H1 (cell line): ENCODE data around the gene MRM1. TPM values are rescaled to one million over a fixed set of nuclear protein-coding genes. Genes with fewer than 3 reads are reported as not detected.

Experiments used
- CHD7 ChIP-seq: fragments of 300-600 bp; sonication (generic); IDR thresholded peaks from 2 replicates; pipeline ENCODE4 v1.7.1; 2012; ENCODE audit warnings: low read length, moderate library complexity, mild to moderate bottlenecking, inconsistent platforms; ENCODE audit not compliant: insufficient replicate concordance
- CREB1 ChIP-seq: IDR thresholded peaks from 2 replicates; pipeline ENCODE4 v1.6.1; 2012; ENCODE audit warnings: inconsistent platforms
- JUND ChIP-seq: IDR thresholded peaks from 2 replicates; pipeline ENCODE4 v1.6.1; 2011; ENCODE audit warnings: mild to moderate bottlenecking, improper control_type of control experiment, low read length
- KDM1A ChIP-seq: fragments of 200-600, 300-600 bp; sonication (generic); IDR thresholded peaks from 2 replicates; pipeline ENCODE4 v1.7.1; 2016; ENCODE audit warnings: mild to moderate bottlenecking, low read length, borderline replicate concordance
- MAFK ChIP-seq: IDR thresholded peaks from 2 replicates; pipeline ENCODE4 v1.6.1; 2012; ENCODE audit warnings: low read depth, mild to moderate bottlenecking, improper control_type of control experiment, low read length
- POLR2A ChIP-seq, 2 experiments: IDR thresholded peaks; 1 replicate in 1 of 2; 2 replicates in 1 of 2; pipeline ENCODE4 v1.6.1; 2011; ENCODE audit warnings: low read depth in 2 of 2, low read length in 2 of 2, mild to moderate bottlenecking in 2 of 2; ENCODE audit errors: control extremely low read depth in 1 of 2
- POLR2AphosphoS5 ChIP-seq: IDR thresholded peaks from 2 replicates; pipeline ENCODE4 v1.6.1; 2011; ENCODE audit warnings: low read depth, low read length
- SIRT6 ChIP-seq: IDR thresholded peaks from one replicate; pipeline ENCODE4 v1.7.1; 2012; ENCODE audit warnings: low read length, inconsistent platforms
- SRF ChIP-seq: IDR thresholded peaks from 2 replicates; pipeline ENCODE4 v1.6.1; 2011; ENCODE audit warnings: mild to moderate bottlenecking, low read depth, low read length, moderate library complexity
- SUZ12 ChIP-seq: fragments of 200-600 bp; sonication (generic); IDR thresholded peaks from 2 replicates; pipeline ENCODE4 v1.6.1; 2012; ENCODE audit warnings: mild to moderate bottlenecking, inconsistent platforms, low read length, moderate library complexity, mixed read lengths
- USF2 ChIP-seq: IDR thresholded peaks from 2 replicates; pipeline ENCODE4 v1.6.1; 2011; ENCODE audit warnings: low read length, improper control_type of control experiment
- polyA plus RNA-seq, 7 experiments: library from polyadenylated mRNA; depleted of rRNA in 3 of 7; stranded (reverse) in 5 of 7; unstranded in 2 of 7; fragments of >200 nt in 5 of 7; fragments of 200-250 nt in 2 of 7; gene quantifications; 1 replicate in 5 of 7; 2 replicates in 1 of 7; 4 replicates in 1 of 7; pipeline versions ENCODE4 v1.2.1 to v1.2.3, GENCODE V29; 2011 to 2013; ENCODE audit warnings: missing spikeins in 2 of 7, mixed read lengths in 2 of 7
- total RNA-seq: library from RNA; stranded (reverse); fragmentation: NEBNext Ultra II Directional; extraction: Animal tissue kit (Norgen Biotek cat#: 25700); gene quantifications from 2 replicates; pipeline ENCODE4 v1.2.1, GENCODE V29; 2021

Gene MRM1
- total and polyA plus RNA-seq, 2 of the 8 experiments (the other 6 are each of a cell fraction or from before 2014, with no cell fraction given) = 9.9 to 11.2 TPM

- TF ChIP-seq CHD7 (no peak), SRF (no peak), KDM1A (no peak), CREB1 (no peak), JUND (no peak), POLR2A (IDR thresholded peaks at IDR 0.05; ENCODE audit: control extremely low read depth in 1 of 2, low read depth in 2 of 2, low read length in 2 of 2) (no peak), USF2 (no peak), POLR2AphosphoS5 (no peak), SUZ12 (no peak), MAFK (no peak), SIRT6 (no peak)
Observed at GRCh38 chr17:36650096-36650775, 48.9 kb downstream of the MRM1 start (continued).
